H9 (cell line): ENCODE measurements around the gene CD2. TPM values are rescaled to one million over a fixed set of nuclear protein-coding genes. Genes with fewer than 3 reads are reported as not detected.

ENCODE experiments used
- DNase-seq: peaks from one replicate; pipeline ENCODE4 v3.0.0-alpha.2; 2017
- H2AFZ ChIP-seq: one replicate; pipeline ENCODE4 v1.6.1; 2013; ENCODE audit warnings: mild to moderate bottlenecking, low read length, control low read depth, moderate library complexity
- H2AK5ac ChIP-seq: 2 replicates; pipeline ENCODE4 v1.6.1; 2013; ENCODE audit warnings: low read length, control low read depth, mixed read lengths; ENCODE audit not compliant: insufficient read length
- H2BK120ac ChIP-seq: one replicate; pipeline ENCODE4 v1.6.1; 2013; ENCODE audit warnings: low read depth, mild to moderate bottlenecking, low read length, control low read depth, inconsistent platforms; ENCODE audit not compliant: poor library complexity, severe bottlenecking
- H2BK12ac ChIP-seq: 2 replicates; pipeline ENCODE4 v1.6.1; 2013; ENCODE audit warnings: low read length, control low read depth, mixed read lengths, low read depth; ENCODE audit not compliant: insufficient read length
- H2BK15ac ChIP-seq: 2 replicates; pipeline ENCODE4 v1.6.1; 2013; ENCODE audit warnings: low read depth, low read length, control low read depth
- H2BK20ac ChIP-seq: one replicate; pipeline ENCODE4 v1.6.1; 2013; ENCODE audit warnings: low read depth, mild to moderate bottlenecking, low read length, control low read depth, inconsistent platforms; ENCODE audit not compliant: poor library complexity, severe bottlenecking
- H2BK5ac ChIP-seq: 2 replicates; pipeline ENCODE4 v1.6.1; 2013; ENCODE audit warnings: low read length, control low read depth, mixed read lengths; ENCODE audit not compliant: insufficient read length
- H3K14ac ChIP-seq: 2 replicates; pipeline ENCODE4 v1.6.1; 2013; ENCODE audit warnings: low read length, control low read depth; ENCODE audit not compliant: insufficient read depth
- H3K18ac ChIP-seq: 2 replicates; pipeline ENCODE4 v1.6.1; 2013; ENCODE audit warnings: low read depth, mild to moderate bottlenecking, mixed read lengths, low read length, control low read depth; ENCODE audit not compliant: insufficient read length
- H3K23ac ChIP-seq: 2 replicates; pipeline ENCODE4 v1.6.1; 2013; ENCODE audit warnings: low read length, control low read depth, mixed read lengths, low read depth; ENCODE audit not compliant: insufficient read length
- H3K23me2 ChIP-seq: 2 replicates; pipeline ENCODE4 v1.6.1; 2013; ENCODE audit warnings: low read depth, mild to moderate bottlenecking, mixed read lengths, low read length, control low read depth; ENCODE audit not compliant: insufficient read length, poor library complexity, severe bottlenecking
- H3K27ac ChIP-seq: 2 replicates; pipeline ENCODE4 v1.5.1; 2013; ENCODE audit warnings: low read length, control low read depth, mixed read lengths, low read depth; ENCODE audit not compliant: insufficient read length
- H3K27me3 ChIP-seq: 2 replicates; pipeline ENCODE4 v1.6.1; 2013; ENCODE audit warnings: low read length, control low read depth, inconsistent platforms; ENCODE audit not compliant: insufficient read depth
- H3K4ac ChIP-seq: 2 replicates; pipeline ENCODE4 v1.6.1; 2013; ENCODE audit warnings: low read depth, mild to moderate bottlenecking, control low read depth, inconsistent platforms, low read length, moderate library complexity
- H3K4me1 ChIP-seq: 2 replicates; pipeline ENCODE4 v1.6.1; 2013; ENCODE audit warnings: low read length, control low read depth, inconsistent platforms; ENCODE audit not compliant: insufficient read depth
- H3K4me2 ChIP-seq: 2 replicates; pipeline ENCODE4 v1.6.1; 2013; ENCODE audit warnings: low read length, control low read depth, mixed read lengths; ENCODE audit not compliant: insufficient read length, insufficient read depth
- H3K56ac ChIP-seq: 2 replicates; pipeline ENCODE4 v1.6.1; 2013; ENCODE audit warnings: low read depth, mild to moderate bottlenecking, mixed read lengths, low read length, control low read depth; ENCODE audit not compliant: insufficient read length
- H3K79me1 ChIP-seq: 2 replicates; pipeline ENCODE4 v1.6.1; 2013; ENCODE audit warnings: low read depth, mild to moderate bottlenecking, moderate library complexity, low read length, control low read depth, inconsistent platforms; ENCODE audit not compliant: insufficient read depth, poor library complexity, severe bottlenecking
- H3K79me2 ChIP-seq: 2 replicates; pipeline ENCODE4 v1.6.1; 2013; ENCODE audit warnings: low read length, control low read depth, inconsistent platforms; ENCODE audit not compliant: insufficient read depth
- H3K9ac ChIP-seq: 2 replicates; pipeline ENCODE4 v1.6.1; 2013; ENCODE audit warnings: low read length, control low read depth, mixed read lengths; ENCODE audit not compliant: insufficient read length; ENCODE audit errors: extremely low read depth
- H3K9me3 ChIP-seq: one replicate; pipeline ENCODE4 v1.6.1; 2013; ENCODE audit warnings: low read depth, low read length, inconsistent platforms; ENCODE audit not compliant: control insufficient read depth
- H3T11ph ChIP-seq: one replicate; pipeline ENCODE4 v1.6.1; 2013; ENCODE audit warnings: mild to moderate bottlenecking, low read length, control low read depth, inconsistent platforms
- H4K20me1 ChIP-seq: one replicate; pipeline ENCODE4 v1.6.1; 2013; ENCODE audit not compliant: control insufficient read depth, insufficient read length, insufficient read depth
- H4K5ac ChIP-seq: 2 replicates; pipeline ENCODE4 v1.6.1; 2013; ENCODE audit warnings: low read depth, mild to moderate bottlenecking, mixed read lengths, low read length, control low read depth; ENCODE audit not compliant: insufficient read length
- H4K8ac ChIP-seq: replicated peaks from 2 replicates; pipeline ENCODE4 v1.6.1; 2013; ENCODE audit warnings: low read length, control low read depth, mixed read lengths, low read depth; ENCODE audit not compliant: insufficient read length
- H4K91ac ChIP-seq: 2 replicates; pipeline ENCODE4 v1.6.1; 2013; ENCODE audit warnings: low read depth, mild to moderate bottlenecking, moderate library complexity, mixed read lengths, low read length, control low read depth; ENCODE audit not compliant: insufficient read length
- H3K27ac Mint-ChIP-seq, 3 experiments: 2 replicates in 2 of 3; 3 replicates in 1 of 3; pipeline ENCODE4 v1.8.0; 2020 to 2021; ENCODE audit warnings: mixed read lengths in 3 of 3, mild to moderate bottlenecking in 1 of 3, moderate library complexity in 1 of 3
- H3K27me3 Mint-ChIP-seq: 2 replicates; pipeline ENCODE4 v1.8.0; 2021; ENCODE audit warnings: low read depth, mild to moderate bottlenecking, moderate library complexity, mixed read lengths
- H3K36me3 Mint-ChIP-seq, 3 experiments: 2 replicates in 2 of 3; 3 replicates in 1 of 3; pipeline ENCODE4 v1.8.0; 2020 to 2021; ENCODE audit warnings: low read depth in 3 of 3, mixed read lengths in 3 of 3; ENCODE audit not compliant: insufficient read depth in 1 of 3
- H3K4me1 Mint-ChIP-seq, 2 experiments: 2 replicates each; pipeline ENCODE4 v1.8.0; 2020; ENCODE audit warnings: mixed read lengths in 2 of 2
- H3K4me3 Mint-ChIP-seq, 2 experiments: 2 replicates in 1 of 2; 3 replicates in 1 of 2; pipeline ENCODE4 v1.8.0; 2020 to 2021; ENCODE audit warnings: mild to moderate bottlenecking in 2 of 2, mixed read lengths in 2 of 2, moderate library complexity in 1 of 2
- H3K9me3 Mint-ChIP-seq, 2 experiments: 2 replicates in 1 of 2; 3 replicates in 1 of 2; pipeline ENCODE4 v1.8.0; 2020; ENCODE audit warnings: mild to moderate bottlenecking in 2 of 2, mixed read lengths in 2 of 2, moderate library complexity in 1 of 2
- WGBS: extraction: QIAGEN DNeasy Blood & Tissue Kit; methylation state at CpG from one replicate; pipeline ENCODE4 v1.1.7; 2013; ENCODE audit warnings: missing lambda C conversion rate, low lambda C conversion rate, mixed read lengths; ENCODE audit not compliant: insufficient read length; ENCODE audit errors: extremely low coverage; 5-methylcytosine and 5-hydroxymethylcytosine counted together
- total RNA-seq: library from RNA; stranded (reverse); gene quantifications from 2 replicates; pipeline ENCODE4 v1.2.1, GENCODE V29; 2021
- TF ChIP-seq, protein P1 (sequence below): fragments of 200-600 bp; sonication (generic); conservative IDR thresholded peaks from 3 replicates; pipeline ENCODE4 v1.8.0; 2021; ENCODE audit warnings: antibody characterized with exemption, mild to moderate bottlenecking

CD2 gene
- total RNA-seq, 1 experiment from 2014 or later: not detected

DNA sequence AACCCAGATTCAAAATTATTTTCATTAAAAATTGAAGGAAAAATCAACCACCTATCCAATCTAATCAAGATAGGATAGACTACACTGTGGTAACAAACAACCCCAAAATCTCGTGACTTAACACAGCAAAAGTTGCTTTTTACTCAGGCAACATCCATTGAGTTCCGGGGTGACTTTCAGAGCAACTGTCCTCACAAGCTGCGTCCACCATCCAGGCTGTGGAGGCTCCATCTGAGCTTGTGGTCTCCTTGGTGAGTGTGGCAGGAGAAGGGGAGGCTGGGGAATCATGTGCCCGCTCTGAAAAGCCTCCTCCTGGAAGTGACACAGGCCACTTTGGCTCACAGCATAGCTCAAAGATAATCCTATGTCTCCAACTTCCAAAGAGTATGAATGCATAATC lies 52.4 kb downstream of the CD2 start:
- Histone ChIP-seq H3K9me3 (no peaks in the 10 kb centered on the region), H3T11ph (no peak overlapping the region), H3K4ac (no peak overlapping the region), H2AK5ac (no peak overlapping the region), H3K23ac (no peak overlapping the region), H3K18ac (no peak overlapping the region), H3K4me1 (peaks cover 4% of the 10 kb centered on the region; the same call in 1 of the 2 replicates), H3K14ac (no peak overlapping the region), H3K23me2 (no peaks in the 10 kb centered on the region), H3K9ac (no peak overlapping the region), H3K79me1 (no peaks in the 10 kb centered on the region), H3K4me2 (no peak overlapping the region), H2BK120ac (no peak overlapping the region), H3K27me3 (no peaks in the 10 kb centered on the region), H3K56ac (no peak overlapping the region), H4K91ac (no peak overlapping the region), H2BK12ac (no peak overlapping the region), H3K79me2 (no peaks in the 10 kb centered on the region), H2BK15ac (no peak overlapping the region), H4K8ac (no peak overlapping the region), H2AFZ (no peak overlapping the region), H2BK5ac (no peak overlapping the region), H4K20me1 (no peaks in the 10 kb centered on the region), H3K27ac (no peak overlapping the region), H2BK20ac (no peak overlapping the region), H4K5ac (no peak overlapping the region)
- no peak overlapping the region for H3K4me3 Mint-ChIP-seq
- no peaks in the 10 kb centered on the region for H3K9me3 Mint-ChIP-seq
- no peaks in the 10 kb centered on the region for H3K36me3 Mint-ChIP-seq
- DNase-seq: no peak
- TF ChIP-seq, protein P1, sequence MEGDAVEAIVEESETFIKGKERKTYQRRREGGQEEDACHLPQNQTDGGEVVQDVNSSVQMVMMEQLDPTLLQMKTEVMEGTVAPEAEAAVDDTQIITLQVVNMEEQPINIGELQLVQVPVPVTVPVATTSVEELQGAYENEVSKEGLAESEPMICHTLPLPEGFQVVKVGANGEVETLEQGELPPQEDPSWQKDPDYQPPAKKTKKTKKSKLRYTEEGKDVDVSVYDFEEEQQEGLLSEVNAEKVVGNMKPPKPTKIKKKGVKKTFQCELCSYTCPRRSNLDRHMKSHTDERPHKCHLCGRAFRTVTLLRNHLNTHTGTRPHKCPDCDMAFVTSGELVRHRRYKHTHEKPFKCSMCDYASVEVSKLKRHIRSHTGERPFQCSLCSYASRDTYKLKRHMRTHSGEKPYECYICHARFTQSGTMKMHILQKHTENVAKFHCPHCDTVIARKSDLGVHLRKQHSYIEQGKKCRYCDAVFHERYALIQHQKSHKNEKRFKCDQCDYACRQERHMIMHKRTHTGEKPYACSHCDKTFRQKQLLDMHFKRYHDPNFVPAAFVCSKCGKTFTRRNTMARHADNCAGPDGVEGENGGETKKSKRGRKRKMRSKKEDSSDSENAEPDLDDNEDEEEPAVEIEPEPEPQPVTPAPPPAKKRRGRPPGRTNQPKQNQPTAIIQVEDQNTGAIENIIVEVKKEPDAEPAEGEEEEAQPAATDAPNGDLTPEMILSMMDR: no peak
- WGBS: no CpG with 5 or more reads among the region's 4 CpGs
- H3K4me1 Mint-ChIP-seq: peaks cover 15 to 17% of the 10 kb centered on the region in 2 experiments
- H3K27ac Mint-ChIP-seq: no peak overlapping the region
- H3K27me3 Mint-ChIP-seq: no peaks in the 10 kb centered on the region
